Endothelial cell of umbilical vein (primary cell): Measurements from ENCODE around the gene ZBTB46. TPM values are rescaled to one million over a fixed set of nuclear protein-coding genes. Genes with fewer than 3 reads are reported as not detected.

Source experiments
- BruUV-seq: library from RNA; stranded (reverse); fragments of 400-500 nt; replicated peaks from 2 replicates; lab custom pipeline; 2021; lab: Mats Ljungman, UMichigan
- CTCF ChIA-PET: fragments of 300-600, 350-600 bp; sonication (Branson Sonifier 250); formaldehyde crosslinking; loops from one replicate; lab custom pipeline; 2021; ENCODE audit warnings: antibody characterized with exemption, inconsistent platforms; lab: Charles Lee
- POLR2A ChIA-PET: fragments of 300-600, 350-600 bp; sonication (Branson Sonifier 250); formaldehyde crosslinking; loops from one replicate; lab custom pipeline; 2021; ENCODE audit warnings: antibody characterized with exemption, inconsistent platforms; lab: Charles Lee
- DNase-seq: peaks from one replicate; pipeline ENCODE4 v3.0.0-alpha.2; 2011; ENCODE audit warnings: low read depth, low spot score
- FAIRE-seq: peaks from 2 replicates; lab custom pipeline; 2011; peaks lifted over from hg19 to GRCh38; lab: Jason Lieb, UNC
- H2AFZ ChIP-seq: 2 replicates; pipeline ENCODE4 v1.6.0; 2012; ENCODE audit warnings: low read depth, low read length, control low read depth, inconsistent platforms
- H3K27ac ChIP-seq: 2 replicates; pipeline ENCODE4 v1.5.1; 2011; ENCODE audit warnings: low read depth, mild to moderate bottlenecking, control low read depth, low read length, moderate library complexity; ENCODE audit not compliant: insufficient read depth
- H3K27me3 ChIP-seq, 2 experiments: 2 replicates each; pipeline versions ENCODE4 v1.6.0 to v1.6.1; 2011; ENCODE audit warnings: low read length in 2 of 2, mixed read lengths in 1 of 2; ENCODE audit not compliant: control insufficient read depth in 2 of 2, insufficient read depth in 2 of 2
- H3K36me3 ChIP-seq, 2 experiments: 2 replicates in 1 of 2; 3 replicates in 1 of 2; pipeline ENCODE4 v1.5.1; 2011; ENCODE audit warnings: low read length in 2 of 2, mild to moderate bottlenecking in 1 of 2, moderate library complexity in 1 of 2; ENCODE audit not compliant: control insufficient read depth in 2 of 2, insufficient read depth in 2 of 2; ENCODE audit errors: extremely low read depth in 1 of 2
- H3K4me1 ChIP-seq: 3 replicates; pipeline ENCODE4 v1.5.1; 2011; ENCODE audit warnings: mild to moderate bottlenecking, low read length; ENCODE audit not compliant: control insufficient read depth, insufficient read depth; ENCODE audit errors: extremely low read depth
- H3K4me2 ChIP-seq: 2 replicates; pipeline ENCODE4 v1.6.1; 2011; ENCODE audit warnings: low read length, control low read depth, mixed read lengths; ENCODE audit not compliant: insufficient read depth
- H3K4me3 ChIP-seq, 3 experiments: fragments of 200-600 bp in 1 of 3; sonication (generic), shearing (Covaris generic) in 1 of 3; replicated peaks in 1 of 3; 2 replicates each; pipeline ENCODE4 v1.5.1; 2011 to 2016; ENCODE audit warnings: control low read depth in 3 of 3, low read length in 3 of 3, mild to moderate bottlenecking in 2 of 3, inconsistent platforms in 1 of 3, low read depth in 1 of 3, moderate library complexity in 1 of 3; ENCODE audit not compliant: insufficient read depth in 1 of 3
- H3K79me2 ChIP-seq: 2 replicates; pipeline ENCODE4 v1.6.0; 2012; ENCODE audit warnings: low read length, inconsistent platforms; ENCODE audit not compliant: control insufficient read depth, insufficient read depth
- H3K9ac ChIP-seq: replicated peaks from 2 replicates; pipeline ENCODE3; 2011; ENCODE audit warnings: low read length, control low read depth; ENCODE audit not compliant: insufficient read depth; ENCODE audit errors: extremely low read depth
- H3K9me1 ChIP-seq: replicated peaks from 3 replicates; pipeline ENCODE4 v1.6.0; 2011; ENCODE audit warnings: mild to moderate bottlenecking, low read length; ENCODE audit not compliant: control insufficient read depth, insufficient read depth; ENCODE audit errors: extremely low read depth
- H3K9me3 ChIP-seq: replicated peaks from 2 replicates; pipeline ENCODE4 v1.5.1; 2012; ENCODE audit warnings: low read length, inconsistent platforms; ENCODE audit not compliant: control insufficient read depth, insufficient read depth
- H4K20me1 ChIP-seq: replicated peaks from 2 replicates; pipeline ENCODE3; 2011; ENCODE audit warnings: mild to moderate bottlenecking, low read length; ENCODE audit not compliant: control insufficient read depth, insufficient read depth; ENCODE audit errors: extremely low read depth
- CTCF ChIP-seq, 2 donors: IDR thresholded peaks; 1 replicate in 1 of 2; 2 replicates in 1 of 2; pipeline ENCODE4 v1.5.1; 2011; ENCODE audit warnings: low read length in 2 of 2, mild to moderate bottlenecking in 2 of 2, moderate library complexity in 2 of 2, control low read depth in 1 of 2, inconsistent platforms in 1 of 2, low read depth in 1 of 2; ENCODE audit not compliant: insufficient read depth in 1 of 2; ENCODE audit errors: extremely low read depth in 1 of 2
- EZH2 ChIP-seq: IDR thresholded peaks from 2 replicates; pipeline ENCODE4 v1.6.1; 2012; ENCODE audit warnings: borderline replicate concordance, low read depth, mild to moderate bottlenecking, moderate library complexity, low read length, inconsistent platforms; ENCODE audit not compliant: severe bottlenecking
- FOS ChIP-seq: IDR thresholded peaks from 2 replicates; pipeline ENCODE4 v1.6.1; 2011; ENCODE audit warnings: mild to moderate bottlenecking, low read length, moderate library complexity, borderline replicate concordance; ENCODE audit not compliant: insufficient read depth
- GATA2 ChIP-seq: IDR thresholded peaks from 2 replicates; pipeline ENCODE4 v1.7.0; 2011; ENCODE audit warnings: low read depth, mild to moderate bottlenecking, moderate library complexity, mixed read lengths, low read length; ENCODE audit not compliant: insufficient read length, insufficient read depth
- JUN ChIP-seq: IDR thresholded peaks from 2 replicates; pipeline ENCODE4 v1.6.1; 2011; ENCODE audit warnings: borderline replicate concordance, low read depth; ENCODE audit not compliant: insufficient read length, insufficient read depth
- MAX ChIP-seq: IDR thresholded peaks from 2 replicates; pipeline ENCODE4 v1.6.1; 2011; ENCODE audit not compliant: insufficient read depth, insufficient read length
- MYC ChIP-seq: IDR thresholded peaks from one replicate; pipeline ENCODE4 v1.6.1; 2011; ENCODE audit warnings: mild to moderate bottlenecking, low read depth, low read length
- POLR2A ChIP-seq: IDR thresholded peaks from 2 replicates; pipeline ENCODE4 v1.6.1; 2012; ENCODE audit warnings: low read depth, mild to moderate bottlenecking, control low read depth, low read length
- POLR2AphosphoS5 ChIP-seq: IDR thresholded peaks from 2 replicates; pipeline ENCODE4 v1.6.1; 2012; ENCODE audit warnings: low read depth, mild to moderate bottlenecking, control low read depth, low read length, moderate library complexity; ENCODE audit not compliant: insufficient read depth
- dilution Hi-C: fragments of 300-500 bp; cut with MboI; formaldehyde crosslinking; loops from one replicate; pipeline ENCODE4 v1.15.0; 2019; ENCODE audit warnings: low sequenced_read_pairs; ENCODE audit not compliant: extremely low pct_ligation_motif_present
- intact Hi-C: fragments of 100-400 bp; cut with micrococcal nuclease; formaldehyde crosslinking; loops from one replicate; pipeline ENCODE4 v1.10.0; 2022
- polyA plus RNA-seq, 4 experiments: library from polyadenylated mRNA; depleted of rRNA in 3 of 4; stranded (reverse) in 3 of 4; unstranded in 1 of 4; fragments of >200 nt; gene quantifications; 2 replicates each; pipeline versions ENCODE4 v1.2.1 to v1.2.3, GENCODE V29; 2011 to 2012; ENCODE audit warnings: missing spikeins in 1 of 4
- total RNA-seq: library from RNA; stranded (reverse); gene quantifications from 2 replicates; pipeline ENCODE4 v1.2.3, GENCODE V29; 2021

The ZBTB46 gene
- total and polyA plus RNA-seq, 2 donors (not counting 3 experiments of a cell fraction or from before 2014, with no cell fraction given) = 1.3 to 7.1 TPM

- no peak overlapping the region for H3K9ac ChIP-seq
- no peak overlapping the region for H3K4me2 ChIP-seq
- no peak overlapping the region for H3K4me3 ChIP-seq
- H3K4me1 ChIP-seq = no peaks in the 10 kb centered on the region
- no peak overlapping the region for H3K27ac ChIP-seq
- ChIA-PET POLR2A (no interaction called here), CTCF (no interaction called here)
- H3K9me1 ChIP-seq = no peaks in the 10 kb centered on the region
- TF ChIP-seq FOS = no peak
- no peak for TF ChIP-seq POLR2AphosphoS5
- no peak for TF ChIP-seq GATA2
- no peak for TF ChIP-seq EZH2
- TF ChIP-seq MYC = no peak
- TF ChIP-seq POLR2A = no peak
- TF ChIP-seq MAX = no peak
- TF ChIP-seq CTCF (IDR thresholded peaks at IDR 0.05; ENCODE audit: extremely low read depth in 1 of 2, insufficient read depth in 1 of 2, low read depth in 1 of 2, low read length in 2 of 2) = no peak
- TF ChIP-seq JUN = no peak
- no peak for DNase-seq
- no peak overlapping the region for H2AFZ ChIP-seq
- no peaks in the 10 kb centered on the region for H4K20me1 ChIP-seq
- peaks cover 0 to 25% of the 10 kb centered on the region in 2 experiments for H3K36me3 ChIP-seq
- H3K79me2 ChIP-seq = peaks cover 15% of the 10 kb centered on the region
- H3K9me3 ChIP-seq = no peaks in the 10 kb centered on the region
- dilution Hi-C loops (no loop called here), intact Hi-C loops (no loop called here)
- no TSS peak for BruUV-seq
- no peaks in the 10 kb centered on the region for H3K27me3 ChIP-seq
- FAIRE-seq = no peak
These were observed 97.4 kb downstream of the ZBTB46 start for GRCh38 chr20:63733579-63734081.
